Activated T-helper 1 cell treated with anti-CD3 and anti-CD28 coated beads, Interleukin-2, amount 50 U/mL, for 16 hours (primary cell): ENCODE data around the gene HAUS3.

Experiments used
- DNase-seq, 2 donors: peaks; one replicate each; pipeline ENCODE4 v3.0.0-alpha.2; 2020; ENCODE audit warnings: low read depth in 1 of 2, low spot score in 1 of 2

HAUS3 gene

DNA sequence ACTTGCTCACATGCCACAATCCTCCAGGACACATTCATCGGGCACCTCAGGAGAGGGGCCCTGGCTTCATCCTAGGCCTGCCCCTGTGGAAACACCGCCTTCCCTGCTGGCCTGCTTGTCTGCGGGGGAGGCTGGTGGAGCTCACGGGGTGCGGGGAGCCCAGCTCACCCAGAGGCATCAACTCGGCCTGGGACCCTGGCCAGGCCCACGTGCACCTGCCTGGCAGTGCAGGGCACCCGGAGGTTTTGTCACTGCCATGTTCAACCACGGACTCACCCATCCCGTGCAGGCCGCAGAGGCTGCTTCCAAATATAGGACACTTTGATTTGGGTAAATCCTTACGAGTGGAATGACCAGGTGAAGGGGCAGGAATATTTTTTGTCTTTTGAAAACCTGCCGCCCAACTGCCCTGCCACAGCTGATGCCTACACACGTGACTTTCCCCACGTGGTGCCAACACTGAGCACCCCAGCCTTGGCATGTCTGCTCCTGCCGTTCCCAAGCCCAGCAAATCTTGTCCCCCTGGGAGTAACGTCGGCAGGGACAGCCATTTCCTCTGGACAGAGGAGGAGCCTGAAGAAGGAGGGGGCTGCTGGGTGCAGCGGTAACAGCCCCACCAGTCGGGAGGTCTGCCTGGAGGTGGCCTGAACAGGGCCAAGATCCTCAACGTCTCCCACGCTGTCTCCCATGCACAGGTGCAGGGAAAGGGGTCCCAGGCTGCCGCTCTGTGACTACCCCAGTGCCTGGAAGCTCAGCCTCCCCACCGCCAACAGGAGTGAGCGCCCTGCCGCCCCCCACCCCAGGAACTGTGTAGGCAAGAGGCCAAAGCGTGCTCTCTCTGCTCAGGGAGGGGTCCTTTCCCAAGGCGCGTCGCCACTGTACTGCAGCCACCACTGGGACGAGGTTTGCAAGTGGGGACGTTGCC is 11.5 kb upstream of the HAUS3 start:
- peak in 1 of 2 donors; percentile 3 for DNase-seq

DNA sequence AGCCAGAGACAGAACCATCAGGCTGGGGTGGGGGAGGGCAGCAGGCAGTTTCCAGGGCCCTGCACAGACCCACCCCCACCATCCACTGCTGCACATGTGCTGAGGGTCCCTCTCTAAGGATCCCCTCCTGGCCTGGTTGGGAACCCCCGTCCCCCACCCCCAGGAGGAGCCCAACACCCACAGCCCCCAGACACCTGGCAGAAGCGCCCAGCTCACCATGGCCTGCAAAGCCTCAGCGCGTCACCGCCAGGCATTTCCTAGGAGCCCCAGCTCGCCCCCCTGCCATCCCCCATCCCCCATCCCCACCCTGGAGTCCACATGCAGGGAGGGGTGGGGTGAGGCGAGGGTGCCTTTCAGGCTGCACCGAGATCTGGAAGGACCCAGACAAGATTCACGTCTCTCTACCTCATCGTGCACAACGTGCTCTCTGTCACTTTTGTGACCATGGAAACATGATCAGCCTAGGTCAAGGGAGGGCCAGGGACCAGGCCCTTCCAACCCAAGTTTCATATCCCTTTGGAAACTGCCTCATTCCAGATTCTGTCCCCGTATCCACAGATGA is 10.7 kb upstream of the HAUS3 start:
- DNase-seq, result no peak

DNA sequence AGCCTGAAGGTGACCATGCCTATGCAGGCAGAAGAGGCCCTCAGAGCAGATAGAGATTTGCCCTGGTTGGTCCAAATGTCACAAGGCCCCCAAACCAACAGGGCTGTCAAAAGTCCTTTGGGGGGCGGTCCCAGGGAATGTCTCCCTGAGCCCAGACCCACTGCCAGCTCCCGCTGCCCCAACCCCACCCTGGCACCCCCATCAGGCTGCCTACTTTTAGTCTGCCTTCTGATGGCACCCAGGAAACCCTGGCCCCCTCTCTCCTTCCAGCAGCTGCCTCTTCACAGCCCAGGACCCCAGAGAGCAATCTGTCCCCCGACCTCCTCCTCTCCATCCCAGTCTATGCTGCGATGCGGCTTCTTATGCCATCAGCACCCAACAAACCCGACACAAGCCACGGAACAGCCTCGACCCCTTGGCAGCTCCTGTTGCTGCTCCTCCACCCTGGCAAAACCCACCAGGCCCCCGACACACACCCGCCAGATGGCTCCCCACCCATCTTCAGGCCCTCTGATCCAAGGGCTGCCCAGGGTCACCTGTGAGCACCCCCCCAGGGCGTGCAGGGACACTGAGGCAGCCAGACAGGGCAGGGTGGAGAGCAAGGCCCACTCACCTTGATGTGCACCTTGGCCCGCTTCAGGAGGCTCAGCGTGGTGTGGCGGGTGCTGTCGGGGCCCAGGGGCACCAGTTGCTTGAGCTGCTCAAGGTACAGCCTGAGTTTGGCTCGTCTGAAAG is 10.0 kb upstream of the HAUS3 start:
- DNase-seq, result peak in 1 of 2 donors; percentile 2

DNA sequence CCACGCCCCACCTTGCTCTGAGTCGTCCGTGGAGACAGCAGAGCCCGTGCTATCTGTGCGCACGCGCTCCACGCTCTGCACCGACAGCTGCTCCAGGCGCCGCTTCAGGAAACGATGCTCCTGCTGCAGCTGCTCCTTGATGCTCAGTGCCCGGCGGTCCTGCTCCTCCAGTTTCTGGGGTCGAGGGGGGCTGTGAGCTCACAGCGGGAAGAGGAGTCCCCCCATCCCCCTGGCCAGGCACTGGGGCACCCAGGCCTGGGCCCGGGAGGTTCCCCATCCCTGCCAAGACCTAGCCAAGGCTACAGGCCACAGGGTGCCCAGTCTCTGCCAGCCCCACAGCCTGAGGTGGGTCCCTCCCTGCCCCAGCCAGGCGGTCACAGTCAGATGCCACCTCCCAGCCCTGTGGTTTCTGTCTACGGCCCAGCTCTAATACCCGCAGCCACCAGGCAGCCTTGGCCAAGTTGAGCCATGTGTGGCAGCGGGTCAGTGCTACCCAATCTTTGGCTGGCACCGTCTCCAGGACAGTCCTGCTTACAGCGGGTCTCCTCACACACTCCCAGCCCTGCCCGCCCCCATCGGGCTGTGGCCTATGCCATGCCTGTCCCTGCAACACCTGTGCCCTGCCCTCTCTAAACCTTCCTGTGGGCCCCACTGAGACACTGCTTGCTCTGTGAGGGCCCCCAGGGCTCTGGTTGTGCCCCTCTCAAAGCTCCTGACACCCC is 9.3 kb upstream of the HAUS3 start:
- peak in 1 of 2 donors; percentile 3 for DNase-seq

DNA sequence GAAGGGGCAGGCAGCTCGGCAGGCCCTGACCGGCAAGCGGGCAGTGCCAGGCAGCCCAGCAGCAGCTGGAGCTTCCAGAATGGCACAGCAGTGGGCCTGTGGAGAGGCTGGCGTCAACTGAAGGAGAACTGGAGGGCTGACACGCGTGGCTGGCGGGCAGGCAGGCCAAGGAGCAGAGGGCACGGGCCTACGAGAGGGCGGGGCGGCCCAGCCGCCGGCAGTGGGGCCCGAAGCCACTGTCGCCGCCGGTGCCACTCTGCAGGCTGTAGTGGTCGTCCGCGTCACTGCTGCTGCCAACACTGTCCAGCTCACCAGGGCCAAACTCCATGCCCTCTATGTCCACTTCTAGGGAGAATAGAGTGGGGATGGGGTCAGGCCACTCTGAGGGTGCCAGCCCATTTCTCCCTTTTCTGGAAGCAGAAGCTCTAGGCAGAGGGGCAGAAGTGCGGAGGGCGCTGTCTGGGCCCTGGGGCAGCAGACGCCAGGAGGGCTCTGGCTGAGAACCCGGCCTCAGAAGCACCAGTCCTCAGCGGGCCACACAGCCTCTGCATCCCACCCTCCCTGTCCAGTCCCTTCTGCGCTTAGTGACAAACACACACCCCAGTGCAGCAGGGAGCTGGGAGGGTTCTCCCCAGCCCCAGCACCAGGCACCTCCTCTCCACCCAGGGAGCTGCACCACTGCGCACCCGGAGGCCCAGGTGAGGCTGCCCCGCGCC is 8.6 kb upstream of the HAUS3 start:
- DNase-seq, result no peak

DNA sequence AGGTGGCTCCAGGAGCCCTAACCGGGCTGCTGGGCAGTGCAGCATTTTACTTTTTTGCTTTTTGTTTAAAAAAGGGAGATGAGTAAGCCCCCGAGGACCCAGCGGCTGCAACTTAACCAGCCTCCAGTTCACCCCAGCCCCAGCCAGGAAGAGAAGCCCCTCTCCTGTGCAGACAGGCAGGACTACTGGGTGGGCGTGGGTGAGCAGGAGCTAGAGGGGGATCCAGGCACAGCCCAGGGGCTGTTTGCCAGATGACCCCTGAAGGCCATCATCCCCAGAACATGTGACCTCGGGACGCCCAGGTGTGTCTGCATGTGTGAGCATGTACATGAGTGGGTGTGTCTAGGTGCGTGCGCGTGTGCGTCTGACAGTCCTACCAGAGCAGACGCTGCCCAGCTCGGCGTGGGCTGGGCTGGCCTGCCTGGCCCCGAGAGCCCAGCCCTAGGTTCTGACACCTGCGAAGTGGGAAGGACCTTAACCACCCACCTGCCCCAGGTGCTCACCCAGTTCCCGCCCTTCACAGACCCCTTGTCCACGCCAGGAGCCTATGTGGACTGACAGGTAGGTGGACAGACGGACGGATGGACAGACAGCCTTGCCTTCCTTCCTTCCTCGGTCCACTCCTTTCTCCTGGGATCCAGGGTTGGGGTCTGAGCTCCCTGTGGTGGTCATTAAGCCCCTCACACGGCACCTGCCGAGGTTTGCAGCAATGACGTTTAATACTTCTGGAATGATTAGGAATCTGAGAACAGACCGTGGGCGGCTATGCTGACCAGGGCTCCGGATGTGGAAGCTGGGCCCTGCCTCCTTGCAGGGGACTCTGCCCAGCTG is 7.8 kb upstream of the HAUS3 start:
- DNase-seq, result peak in 1 of 2 donors; percentile 0

DNA sequence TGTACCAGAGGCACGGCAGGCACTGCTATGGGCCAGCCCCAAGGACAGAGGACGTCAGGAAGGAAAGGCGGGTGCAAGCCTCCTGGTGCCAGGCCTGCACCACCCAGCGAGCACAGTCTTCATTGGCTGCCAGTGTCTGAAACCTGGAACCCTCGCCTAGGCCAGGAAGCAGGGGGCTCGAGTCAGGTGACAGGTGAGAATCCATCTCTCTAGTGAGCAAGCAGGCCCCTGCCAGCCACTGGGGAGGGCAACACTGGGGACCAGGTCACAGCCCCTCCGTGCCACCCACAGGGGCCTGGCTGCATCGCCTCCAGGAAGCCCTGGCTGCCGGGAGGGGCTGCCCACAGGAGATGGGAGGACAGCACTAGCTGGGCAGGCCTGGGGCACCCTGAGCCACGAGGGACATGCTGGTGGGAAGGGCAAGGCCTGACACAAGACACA is 6.9 kb upstream of the HAUS3 start:
- DNase-seq, result no peak

DNA sequence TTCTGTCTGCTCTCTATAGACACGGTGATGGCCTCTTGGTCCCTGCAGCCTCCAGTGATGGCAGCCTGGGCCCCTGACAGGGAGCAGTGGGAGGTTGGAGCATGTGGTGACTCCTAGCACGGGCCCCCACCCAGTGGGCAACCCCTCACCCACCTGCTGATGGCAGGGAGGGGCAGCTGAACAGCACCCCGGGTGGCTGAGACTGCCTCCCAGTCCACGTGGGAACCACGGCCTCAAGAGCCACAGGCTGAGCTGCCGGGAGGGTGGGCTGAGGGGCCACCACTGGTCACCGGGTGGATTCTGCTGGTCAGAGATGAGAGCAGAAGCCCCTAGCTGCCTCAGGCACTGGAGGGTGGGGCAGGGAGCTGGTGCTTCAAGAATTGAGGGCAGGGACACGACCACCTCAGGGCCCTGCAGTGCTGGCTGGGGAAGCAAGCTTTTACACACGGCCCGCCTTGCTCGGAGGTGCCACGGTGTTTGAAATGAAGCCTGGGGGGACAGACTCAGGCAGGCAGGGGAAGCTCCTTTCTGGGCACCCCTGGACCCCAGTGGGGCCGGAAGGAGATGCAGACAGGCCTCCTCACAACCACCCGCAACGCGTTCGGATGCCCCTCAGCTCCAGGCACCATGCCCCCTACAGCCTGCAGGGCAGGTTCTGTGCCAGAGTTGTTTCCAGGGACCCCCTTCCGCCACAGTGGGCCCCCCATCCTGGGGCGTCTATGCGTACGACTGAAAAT is 6.3 kb upstream of the HAUS3 start:
- DNase-seq, result no peak

DNA sequence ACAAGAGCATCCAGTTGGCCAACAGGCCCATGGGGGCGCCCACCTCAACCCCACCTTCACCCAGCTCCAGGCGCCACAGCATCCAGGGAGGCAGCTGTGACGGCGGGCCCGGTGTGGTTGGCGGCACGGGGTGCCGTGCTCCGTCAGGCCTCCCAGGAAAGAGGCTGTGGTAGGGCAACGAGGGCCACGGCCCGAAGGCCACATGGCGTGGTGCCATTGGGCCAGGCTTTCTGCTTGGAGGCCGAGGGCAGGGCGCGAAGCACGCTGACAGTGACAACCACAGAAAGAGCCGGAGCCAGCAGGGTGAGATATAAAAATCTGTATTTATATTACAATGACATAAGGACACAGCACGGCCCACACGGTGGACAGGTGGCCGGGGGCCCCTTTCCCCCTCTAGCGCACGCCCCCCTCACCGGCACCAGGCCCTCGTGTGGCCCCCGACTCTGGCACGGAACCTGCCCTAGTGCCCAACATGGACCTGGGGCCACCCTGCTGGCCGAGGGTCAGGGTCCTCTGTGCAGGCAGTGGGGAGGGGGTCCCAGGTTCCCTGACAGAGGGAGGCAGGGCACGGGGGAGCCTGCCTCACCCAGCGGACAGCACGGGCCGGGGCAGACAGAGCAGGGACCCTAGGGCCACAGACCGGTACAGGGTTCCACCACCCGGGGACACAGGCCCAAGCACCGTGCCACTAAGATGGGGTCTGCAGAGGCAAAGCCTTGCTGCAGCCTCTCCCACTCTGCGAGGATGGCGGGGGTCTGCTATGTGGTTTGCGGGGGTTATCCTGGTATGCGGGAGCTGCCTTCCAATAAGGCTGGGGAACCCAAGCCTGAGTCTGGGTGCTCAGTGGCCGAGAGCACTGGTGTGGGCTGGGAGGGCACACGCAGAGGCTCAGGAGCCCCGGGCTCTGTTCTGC is 5.5 kb upstream of the HAUS3 start:
- DNase-seq, result no peak

DNA sequence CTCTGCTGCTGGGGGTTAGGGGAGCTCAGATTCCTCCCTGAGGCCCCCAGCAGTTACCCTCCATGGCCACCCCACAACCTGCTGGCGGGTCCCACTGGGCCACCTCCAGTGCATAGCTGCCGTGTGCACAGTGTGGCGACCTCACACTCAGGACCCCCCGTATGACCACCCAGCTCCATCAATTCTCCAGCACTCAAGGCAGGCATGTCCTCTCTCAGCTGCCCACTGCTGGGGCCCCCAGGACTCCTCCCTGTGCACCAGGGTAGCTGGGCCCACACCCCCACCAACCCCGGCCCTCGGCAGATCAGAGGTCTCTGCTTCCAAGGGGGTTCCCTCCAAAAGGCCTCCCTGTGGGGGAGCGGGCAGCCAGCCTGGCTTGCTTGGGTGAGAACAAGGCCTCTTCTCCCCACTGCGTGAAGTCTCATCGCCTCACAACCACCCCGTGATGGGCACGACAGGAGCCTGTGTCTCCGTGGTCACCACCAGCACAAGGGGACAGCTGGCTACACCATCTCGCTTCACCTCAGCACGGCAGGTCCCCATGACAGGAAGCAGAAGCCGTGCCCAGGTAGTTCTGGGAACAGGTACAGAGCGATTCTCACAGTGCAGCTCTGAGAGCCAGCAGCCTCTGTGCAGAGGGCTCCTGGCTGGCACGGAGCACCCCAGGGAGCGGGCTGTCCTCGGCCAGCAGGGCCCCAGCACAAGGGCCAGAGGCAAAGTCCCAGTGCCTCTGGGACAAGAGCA is 4.6 kb upstream of the HAUS3 start:
- peak in 1 of 2 donors; percentile 3 for DNase-seq

DNA sequence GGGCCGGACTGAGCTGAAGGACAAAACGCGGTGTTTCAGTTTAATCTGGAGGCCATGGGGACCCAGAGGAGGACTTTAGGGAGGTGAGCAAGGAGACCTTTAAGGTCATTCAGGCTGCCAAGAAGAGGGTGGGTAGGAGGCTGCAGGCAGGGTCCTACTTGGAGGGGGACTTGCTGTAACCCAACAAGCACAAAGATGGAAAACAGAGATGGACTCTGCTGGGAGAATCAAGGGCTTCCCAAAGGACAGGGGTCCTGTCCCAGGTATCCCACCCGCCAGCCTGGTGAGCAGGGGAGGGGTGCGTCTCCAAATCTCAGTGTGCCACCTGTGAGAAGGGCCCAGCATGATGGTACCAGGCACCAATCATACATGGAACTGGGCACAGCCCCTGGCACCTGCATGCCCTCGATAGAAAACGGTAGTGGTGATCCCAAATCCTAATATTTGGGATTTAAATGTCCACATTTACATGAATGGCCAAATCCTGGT is 3.9 kb upstream of the HAUS3 start:
- no peak for DNase-seq

DNA sequence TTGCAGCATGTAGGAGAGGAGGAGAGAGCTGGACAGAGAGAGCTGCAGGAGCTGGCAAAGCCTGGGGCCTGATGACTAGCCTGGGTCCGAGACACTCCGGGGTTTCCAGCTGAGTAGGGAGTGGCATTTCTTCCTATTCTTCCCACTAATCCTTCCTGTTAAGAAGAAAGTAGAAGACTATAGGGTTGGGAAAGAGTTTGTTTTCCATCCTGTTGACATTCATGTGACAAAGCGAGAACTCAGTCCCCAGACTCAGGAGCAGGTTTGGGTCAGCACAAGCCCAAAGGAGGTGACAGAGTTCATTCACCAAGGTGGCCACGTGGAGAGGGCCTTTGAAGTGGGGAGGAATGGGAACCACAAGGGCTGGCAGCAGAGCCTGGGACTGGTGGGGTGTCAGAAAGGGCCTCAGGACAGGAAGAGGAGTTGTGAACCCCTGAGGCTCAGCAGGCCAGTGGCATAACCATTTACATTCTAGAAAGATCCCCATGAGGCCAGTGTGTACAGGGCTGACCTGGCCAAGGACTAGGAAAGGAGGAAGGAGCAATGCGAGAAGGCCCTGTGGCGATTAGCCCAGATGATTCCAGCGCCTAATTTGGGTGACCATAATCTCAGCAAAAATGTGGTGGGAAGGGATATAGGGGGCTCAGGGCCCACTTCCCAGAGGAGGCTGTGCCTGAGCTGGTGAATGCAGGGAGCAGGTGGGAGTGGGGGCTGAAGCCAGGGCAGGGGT is 3.3 kb upstream of the HAUS3 start:
- no peak for DNase-seq

DNA sequence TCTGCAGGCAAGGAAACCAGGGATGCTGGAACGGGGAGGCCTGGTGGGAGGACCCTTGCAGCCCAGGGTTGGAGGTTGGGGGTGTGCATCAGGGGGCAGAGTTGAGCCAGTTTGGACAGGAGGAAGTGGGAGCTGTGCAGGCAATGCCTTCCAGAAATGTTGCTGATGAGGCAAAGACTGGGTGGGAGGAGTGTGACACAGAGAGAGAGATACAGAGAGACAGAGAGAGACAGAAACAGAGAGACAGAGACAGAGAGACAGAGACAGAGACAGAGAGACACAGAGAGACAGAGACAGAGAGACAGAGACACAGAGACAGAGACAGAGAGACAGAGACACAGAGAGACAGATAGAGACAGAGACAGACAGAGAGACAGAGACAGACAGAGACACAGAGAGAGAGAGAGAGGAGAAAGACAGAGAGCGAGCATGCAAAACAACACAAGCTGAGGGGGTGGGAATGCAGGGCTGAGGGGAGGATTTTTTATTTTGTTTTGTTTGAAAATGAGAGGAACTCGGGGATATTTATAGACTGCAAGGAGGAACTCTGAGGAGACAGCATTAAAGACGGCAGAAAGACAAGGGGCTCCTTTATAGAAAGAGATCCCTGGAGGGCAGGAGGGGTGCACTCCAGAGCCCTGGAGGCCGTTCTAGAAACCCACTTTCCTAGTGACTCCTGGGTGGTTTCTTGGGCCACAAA is 1.9 kb upstream of the HAUS3 start:
- no peak for DNase-seq

DNA sequence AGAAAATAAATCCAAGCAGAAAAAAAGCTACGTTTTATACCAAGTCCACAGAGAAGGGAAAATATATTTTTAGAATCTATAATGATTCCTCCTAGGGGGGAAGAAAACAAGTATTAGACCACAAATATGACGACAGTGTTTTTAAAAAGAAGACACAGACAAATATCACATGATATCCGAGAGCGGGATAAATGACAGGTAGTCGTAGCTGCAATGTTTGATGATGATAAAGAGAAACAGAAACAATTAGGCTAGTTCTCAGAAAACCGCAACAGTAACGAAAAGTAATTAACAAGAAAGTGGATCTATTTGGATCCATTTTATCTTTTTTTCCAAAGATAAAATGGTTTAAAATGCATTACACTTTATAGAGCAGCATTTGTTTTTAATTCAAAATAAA is 918 bp downstream of the HAUS3 start:
- DNase-seq, result no peak

DNA sequence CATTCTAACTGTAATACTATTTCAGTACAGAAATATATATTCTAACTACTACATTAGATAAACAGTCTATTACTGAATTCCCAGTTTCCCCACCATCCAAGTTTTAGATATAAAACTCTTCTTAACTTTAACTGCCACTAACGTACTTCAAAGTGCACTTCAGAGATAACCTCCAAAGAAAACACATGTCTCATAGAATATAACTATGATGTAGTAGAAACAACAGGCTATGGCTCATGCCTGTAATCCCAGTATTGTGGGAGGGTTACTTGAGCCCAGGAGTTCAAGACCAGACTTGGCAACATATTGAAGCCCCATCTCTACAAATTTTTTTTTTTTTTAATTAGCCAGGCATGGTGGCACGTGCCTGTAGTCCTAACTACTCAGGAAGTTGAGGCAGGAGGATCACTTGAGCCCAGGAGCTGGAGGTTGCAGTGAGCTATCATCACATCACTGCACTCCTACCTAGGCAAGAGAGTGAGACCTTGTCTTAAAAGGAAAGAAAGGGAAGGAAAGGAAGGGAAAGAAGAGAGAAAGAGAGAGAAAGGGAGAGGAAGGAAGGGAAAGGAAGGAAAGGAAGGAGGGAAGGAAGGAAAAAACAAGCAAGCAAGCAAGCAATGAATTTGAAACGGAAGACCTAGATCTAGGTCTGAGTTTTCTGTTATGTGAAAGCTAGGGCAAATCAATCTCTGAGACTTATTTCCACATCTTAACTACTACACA is 4.8 kb downstream of the HAUS3 start:
- DNase-seq, result no peak
